Fibroblast of gingiva (primary cell): ENCODE measurements around the gene EXD3.
"Not testable (repeated sequence)": the region's sequence is repeated elsewhere in the genome, so short reads cannot be mapped to it uniquely, and the experiment has no call there.

Experiments
- DNase-seq: peaks from one replicate; pipeline ENCODE4 v3.0.0-alpha.2; 2011; ENCODE audit warnings: low read depth

Gene EXD3

DNA sequence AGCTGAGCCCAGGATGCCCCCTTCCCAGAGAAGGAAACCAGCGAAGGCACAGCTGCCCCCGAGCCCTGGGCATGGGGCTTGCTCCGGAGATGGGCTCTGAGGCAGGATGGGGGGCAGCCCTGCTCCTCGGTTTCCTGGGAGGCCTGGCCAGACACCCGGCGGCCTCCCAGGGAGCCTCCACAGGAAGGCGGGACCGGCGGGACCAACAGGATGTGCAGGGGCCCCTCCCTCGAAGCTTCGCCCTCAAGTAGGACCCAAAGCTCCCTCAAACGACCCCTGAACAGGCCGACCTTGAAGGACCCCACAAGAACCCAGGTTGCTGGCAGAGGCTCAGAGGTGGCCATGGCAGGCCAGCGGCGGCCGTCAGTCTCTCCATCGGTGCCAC, 11.7 kb downstream of the EXD3 start:
- no peak for DNase-seq

DNA sequence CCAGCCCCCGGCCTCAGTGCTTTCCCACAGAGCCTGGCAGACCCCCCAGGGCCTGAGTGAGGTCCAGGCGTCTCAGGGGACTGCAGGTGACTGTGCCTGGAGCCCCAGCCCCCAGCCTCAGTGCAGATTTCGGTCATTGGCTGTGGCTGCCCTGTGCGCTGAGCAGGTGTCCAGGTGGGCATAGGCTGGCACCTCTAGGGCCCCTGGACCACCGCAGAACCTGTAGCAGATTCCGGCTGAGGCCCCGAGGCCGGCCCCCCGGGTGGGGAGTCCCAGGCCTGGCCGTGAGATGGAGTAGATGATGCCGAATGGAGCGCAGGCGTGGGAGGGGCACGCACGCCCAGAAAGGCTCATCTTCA, 12.1 kb downstream of the EXD3 start:
- no peak for DNase-seq

DNA sequence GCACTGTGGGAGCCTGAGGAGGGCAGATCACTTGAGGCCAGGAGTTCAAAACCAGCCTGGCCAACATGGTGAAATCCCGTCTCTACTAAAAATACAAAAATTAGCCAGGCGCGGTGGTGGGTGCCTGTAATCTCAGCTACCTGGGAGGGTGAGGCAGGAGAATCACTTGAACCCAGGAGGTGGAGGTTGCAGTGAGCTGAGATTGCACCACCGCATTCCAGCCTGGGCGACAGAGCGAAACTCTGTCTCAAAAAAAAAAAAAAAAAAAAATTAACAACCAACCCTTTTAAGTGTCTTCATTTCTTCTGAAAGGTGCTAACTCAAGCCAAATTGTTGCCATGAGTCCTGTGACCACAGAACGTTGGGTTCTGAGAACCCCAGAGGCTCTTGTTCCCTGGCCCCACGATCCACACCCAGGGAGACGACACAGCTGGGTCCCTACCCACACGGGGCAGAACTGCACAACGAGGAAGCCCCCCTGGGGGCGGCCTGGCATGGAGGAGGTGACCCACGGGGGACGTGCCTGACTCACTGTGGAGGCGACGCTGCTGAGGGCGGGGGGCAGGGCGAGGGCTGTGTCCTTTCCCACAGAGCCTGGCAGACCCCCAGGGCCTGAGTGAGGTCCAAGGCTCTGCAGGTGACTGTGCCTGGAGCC, 12.6 kb downstream of the EXD3 start:
- not testable (repeated sequence) for DNase-seq

DNA sequence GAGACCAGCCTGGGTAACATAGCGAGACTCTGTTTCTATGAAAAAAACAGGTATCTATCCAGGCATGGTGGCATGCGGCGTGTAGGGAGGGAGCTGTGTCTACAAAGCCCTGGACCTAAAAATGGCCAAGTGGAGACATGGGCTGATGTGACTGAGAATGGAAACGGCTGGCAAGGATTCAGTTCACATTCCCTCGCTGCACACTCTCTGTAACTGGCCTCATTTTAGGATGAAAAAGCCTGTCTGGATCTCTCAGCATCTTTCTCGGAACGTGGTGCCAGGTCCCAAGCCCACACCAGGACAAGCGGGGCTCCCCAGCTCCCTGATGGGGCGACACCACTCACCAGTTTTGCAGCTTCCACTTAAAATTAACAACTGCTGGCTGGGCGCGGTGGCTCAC, 13.4 kb downstream of the EXD3 start:
- DNase-seq = no peak

DNA sequence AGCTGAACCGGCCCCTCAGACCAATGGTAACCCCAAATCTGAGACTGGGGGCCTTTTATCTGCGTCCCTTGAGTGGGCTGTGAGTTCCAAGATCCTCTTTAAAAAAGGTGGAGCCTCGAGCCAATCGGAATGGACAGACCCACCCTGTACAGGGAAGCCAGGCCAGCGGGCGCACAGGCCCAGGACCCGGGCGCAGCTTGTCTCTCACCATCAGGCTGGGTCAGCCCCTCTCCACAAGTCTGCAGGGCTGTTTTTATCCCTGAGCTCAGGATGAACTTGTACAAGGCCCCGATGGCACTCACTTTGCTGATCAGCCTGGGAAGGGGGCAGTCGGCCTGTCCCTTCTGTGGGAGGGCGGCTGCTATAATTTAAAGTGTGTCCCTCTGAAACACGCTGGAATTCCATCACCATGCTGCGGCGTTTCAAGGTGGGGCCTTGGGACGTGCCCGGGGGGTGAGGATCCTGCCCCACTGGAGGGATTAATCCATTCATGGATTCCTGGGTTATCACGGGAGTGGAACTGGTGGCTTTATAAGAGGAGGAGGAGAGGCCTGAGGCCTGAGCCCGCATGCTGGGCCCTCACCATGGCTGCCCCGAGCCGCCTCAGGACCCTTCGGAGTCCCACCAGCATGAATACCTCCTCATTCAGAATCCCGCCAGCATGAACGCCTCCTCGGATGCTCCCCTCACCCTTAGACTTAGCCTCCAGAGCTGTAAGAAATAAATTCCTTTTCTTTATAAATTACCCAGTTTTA, 14.1 kb downstream of the EXD3 start:
- DNase-seq = no peak

DNA sequence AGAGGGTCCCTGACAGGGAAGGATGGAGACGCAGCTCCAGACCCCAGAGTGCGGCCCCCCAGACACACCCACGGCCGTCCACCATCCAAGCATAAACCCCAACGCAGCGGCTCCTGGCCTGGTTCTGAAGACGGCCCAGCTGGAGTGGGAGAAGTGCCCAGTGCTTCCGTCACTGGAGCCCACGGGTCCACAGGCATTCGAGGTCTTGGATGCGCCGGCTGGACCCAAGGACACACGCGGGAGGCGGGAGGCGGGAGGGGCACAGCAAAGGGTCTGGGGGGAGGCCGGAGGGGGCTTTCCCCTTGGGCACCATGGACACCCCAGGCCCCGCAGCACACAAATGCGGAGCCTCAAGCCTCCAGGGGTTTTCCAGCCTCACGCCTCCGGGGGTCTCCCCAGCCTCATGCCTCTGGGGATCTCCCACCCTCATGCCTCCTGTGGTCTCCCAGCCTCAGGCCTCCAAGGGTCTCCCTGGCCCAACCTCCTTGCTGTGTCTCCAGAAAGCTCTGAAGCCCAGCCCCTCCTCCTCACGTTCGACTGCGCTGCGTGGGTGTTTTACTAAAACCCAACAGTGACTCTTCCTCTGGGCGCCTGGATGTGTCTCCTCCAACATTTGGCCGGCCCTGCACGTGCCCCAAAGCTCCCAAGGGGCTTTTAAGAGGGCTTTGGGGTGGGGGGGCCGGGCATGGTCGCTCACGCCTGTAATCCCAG, 15.2 kb downstream of the EXD3 start:
- DNase-seq = no peak

DNA sequence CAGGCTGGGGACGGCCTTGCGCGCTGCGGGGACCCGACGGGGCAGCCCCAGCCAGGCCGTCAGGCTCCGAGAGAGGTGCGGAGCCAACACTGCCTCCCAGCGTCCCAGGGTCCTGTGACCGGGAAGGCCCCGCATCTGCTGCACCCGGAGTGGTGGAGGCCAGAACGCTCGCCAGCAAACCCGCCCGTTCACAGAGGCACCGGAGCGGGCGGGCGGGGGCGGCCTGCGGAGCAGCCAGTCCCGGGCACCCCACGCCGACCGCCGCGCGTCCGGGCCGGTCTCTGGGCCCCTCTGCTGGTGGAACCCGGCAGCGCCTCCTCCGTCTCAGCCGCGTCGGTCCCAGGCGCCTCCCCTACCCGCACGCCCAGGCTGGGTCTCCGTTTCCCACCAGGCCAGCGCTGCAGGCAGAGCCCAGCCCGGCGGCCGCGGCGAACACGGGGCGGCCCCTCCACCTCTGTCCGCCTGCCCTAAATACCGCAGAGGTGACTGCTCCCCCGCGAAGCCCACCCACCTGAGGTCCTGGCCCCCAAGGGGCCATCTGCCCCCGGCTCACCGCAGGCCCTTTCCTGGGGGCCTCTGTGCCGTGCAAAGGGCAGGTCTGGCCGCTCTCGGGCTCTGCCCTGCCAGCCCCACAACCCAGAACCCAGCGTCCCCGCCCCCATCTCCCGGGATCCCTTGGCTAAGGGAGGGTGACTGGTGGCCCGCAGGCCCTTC, 15.9 kb downstream of the EXD3 start:
- peak; percentile 36 for DNase-seq

DNA sequence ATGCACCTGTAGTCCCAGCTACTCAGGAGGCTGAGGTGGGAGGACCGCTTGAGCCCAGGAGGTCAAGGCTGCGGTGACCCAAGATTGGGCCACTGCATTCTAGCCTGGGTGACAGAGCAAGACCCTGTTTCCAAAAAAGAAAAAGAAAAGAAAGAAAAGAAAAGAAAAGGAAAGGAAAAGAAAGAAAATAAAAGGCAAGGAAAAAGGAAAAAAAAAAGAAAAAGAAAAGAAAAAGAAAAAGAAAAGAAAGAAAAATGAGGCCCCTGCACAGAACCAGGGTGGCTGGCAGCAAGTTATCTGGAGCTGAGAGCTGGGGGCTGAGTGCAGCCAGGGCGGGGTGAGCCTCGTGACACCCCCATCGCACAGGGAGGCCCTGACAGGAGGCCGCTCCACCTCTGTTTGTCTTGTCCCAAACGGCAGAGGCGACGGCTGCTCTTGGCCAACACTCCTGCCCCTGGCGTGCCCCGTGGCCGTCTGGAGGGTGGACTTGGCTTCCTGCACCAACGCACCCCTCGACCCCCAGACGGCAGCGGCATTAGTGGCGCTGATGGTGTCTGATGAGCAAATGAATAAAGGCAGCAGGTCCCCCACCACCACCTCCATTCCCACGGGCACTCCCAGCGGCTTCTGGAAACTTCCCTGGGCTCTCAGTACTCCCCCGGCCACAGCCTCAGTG, 16.7 kb downstream of the EXD3 start:
- no peak for DNase-seq

DNA sequence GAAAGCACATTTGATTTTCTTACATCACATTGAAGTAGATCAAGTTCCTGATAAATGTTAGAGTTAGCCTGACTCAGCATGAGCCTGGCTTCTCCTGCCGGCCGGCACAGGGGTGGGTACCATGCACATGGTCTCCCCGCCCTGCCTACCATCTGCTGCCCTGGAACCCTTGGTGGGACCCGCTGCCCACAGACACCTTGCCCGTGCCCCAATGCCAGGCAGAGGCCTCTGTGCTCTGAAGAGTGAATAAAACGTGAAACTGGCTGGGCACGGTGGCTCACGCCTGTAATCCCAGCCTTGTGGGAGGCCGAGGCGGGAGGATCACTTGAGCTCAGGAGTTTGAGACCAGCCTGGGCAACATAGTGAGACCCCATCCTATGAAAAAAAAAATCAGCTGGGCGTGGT, 17.3 kb downstream of the EXD3 start:
- no peak for DNase-seq

DNA sequence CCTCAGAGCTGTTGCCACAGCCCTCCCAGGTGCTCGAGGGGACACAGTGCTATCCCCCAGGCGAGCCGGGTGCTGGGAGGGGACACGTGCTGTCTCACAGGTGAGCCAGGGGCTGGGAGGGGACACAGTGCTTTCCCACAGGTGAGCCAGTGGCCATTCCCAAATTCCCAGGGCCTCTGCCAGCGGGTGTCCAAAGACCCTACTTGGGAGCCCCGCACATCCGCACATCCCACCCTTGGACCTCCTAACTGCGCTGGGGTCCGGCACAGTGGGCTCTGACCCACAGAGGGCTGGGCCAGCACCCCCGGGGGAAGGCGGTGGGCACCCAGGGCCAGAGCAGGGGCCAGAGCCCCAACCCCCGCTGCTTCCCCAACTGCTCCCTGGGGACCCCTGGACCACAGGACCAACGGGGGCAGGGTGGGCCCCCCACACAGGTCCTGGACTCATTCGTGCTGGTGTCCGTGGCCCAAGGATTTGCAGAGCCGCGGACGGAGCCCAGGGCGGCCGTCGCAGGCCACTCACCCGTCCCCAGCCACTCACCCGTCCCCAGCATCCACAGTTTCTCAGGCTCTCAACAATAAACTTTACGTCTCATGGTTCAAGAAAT, 17.9 kb downstream of the EXD3 start:
- DNase-seq = no peak

DNA sequence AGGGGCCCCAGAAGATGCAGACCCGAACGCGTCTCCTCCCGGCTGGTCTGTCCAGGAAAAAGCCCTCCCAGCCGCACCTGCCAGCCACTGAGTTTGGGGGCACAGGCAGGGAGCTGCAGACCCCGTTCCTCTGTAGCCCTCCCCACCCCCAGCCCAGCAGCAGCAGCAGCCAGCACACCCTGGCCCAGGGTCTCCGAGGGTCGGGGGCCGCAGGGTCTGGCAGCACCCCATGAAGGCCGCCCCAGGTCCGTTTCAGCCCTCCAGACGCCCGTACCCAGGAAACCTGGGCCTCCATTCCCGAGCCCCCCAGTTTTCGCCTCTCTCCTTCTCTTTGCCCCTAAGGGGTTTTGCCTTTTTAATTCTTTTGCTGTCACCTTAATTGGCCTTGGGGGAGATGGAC, 19.7 kb downstream of the EXD3 start:
- DNase-seq = no peak

DNA sequence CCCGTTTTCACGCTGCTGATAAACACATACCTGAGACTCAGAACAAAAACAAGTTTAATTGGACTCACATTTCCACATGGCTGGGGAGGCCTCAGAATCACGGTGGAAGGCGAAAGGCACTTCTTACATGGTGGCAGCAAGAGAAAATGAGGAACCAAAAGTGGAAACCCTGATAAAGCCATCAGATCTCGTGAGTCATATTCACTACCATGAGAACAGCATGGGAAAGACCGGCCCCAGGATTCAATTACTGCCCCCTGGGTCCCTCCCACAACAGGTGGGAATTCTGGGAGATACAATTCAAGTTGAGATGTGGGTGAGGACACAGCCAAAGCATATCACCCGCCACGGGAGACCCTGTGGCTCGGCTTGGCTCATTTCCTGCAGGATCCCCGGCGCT, 20.2 kb downstream of the EXD3 start:
- no peak for DNase-seq

DNA sequence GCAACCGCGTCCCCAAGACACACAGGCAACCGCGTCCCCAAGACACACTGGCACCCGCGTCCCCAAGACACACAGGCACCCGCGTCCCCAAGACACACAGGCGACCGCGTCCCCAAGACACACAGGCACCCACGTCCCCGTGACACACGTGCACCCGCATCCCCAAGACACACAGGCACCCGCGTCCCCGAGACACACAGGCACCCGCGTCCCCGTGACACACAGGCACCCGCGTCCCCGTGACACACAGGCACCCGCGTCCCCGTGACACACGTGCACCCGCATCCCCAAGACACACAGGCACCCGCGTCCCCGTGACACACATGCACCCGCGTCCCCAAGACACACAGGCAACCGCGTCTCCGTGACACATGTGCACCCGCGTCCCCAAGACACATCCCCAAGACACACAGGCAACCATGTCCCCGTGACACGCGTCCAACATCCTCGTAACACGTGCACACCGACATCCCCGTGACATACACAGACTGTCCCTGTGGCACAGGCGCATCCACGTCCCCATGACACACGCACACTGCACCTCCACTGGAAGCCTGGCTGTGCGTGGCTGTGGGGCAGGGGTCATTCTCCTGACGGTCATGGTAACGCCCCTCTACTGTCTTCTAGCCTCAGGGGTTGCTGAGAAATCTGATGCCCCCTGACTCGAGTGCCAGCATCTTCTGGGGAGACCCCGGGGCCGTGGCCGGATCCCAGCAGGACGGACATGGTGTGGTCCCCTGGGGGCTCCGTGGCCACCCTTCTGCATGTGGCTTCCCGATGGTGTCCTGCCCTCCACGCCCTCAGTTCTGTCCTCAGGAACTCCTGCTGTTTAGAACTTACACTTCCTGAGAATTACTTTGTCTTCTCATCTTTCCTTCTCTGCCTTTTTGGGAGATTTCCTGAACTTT, 24.1 kb downstream of the EXD3 start:
- DNase-seq = no peak

DNA sequence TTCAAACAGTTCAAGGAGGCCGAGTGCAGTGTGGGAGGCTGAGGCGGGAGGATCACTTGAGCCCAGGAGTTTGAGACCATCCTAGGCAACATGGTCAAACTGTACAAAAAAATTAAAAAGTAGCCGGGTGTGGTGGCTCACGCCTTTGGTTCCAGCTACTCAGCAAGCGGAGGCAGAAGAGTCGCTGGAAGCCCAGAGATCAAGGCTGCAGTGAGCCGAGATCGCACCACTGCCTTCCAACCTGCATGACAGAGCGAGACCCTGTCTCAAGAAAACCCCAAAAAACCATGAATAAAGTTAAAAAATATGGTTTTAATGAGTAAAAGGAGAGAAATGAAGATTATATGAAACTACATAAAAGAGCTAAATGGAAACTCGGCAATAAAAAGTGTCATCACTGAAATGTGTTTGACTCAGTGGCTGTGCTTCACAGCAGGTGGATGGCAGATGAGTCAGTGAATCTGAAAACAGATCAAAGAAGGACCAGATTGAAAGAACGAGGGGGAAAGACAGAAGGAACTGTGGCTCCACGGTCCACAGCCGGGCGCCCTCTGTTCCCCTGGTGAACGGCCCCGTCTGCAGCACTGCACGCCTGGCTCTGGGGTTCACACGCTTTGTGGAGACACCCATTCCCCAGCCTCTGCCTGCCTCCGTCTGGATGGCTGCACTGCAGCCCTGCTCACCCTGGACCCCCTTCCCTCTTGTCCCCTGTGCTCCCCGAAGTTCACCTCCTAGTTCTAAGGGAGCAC, 25.1 kb downstream of the EXD3 start:
- DNase-seq = no peak

DNA sequence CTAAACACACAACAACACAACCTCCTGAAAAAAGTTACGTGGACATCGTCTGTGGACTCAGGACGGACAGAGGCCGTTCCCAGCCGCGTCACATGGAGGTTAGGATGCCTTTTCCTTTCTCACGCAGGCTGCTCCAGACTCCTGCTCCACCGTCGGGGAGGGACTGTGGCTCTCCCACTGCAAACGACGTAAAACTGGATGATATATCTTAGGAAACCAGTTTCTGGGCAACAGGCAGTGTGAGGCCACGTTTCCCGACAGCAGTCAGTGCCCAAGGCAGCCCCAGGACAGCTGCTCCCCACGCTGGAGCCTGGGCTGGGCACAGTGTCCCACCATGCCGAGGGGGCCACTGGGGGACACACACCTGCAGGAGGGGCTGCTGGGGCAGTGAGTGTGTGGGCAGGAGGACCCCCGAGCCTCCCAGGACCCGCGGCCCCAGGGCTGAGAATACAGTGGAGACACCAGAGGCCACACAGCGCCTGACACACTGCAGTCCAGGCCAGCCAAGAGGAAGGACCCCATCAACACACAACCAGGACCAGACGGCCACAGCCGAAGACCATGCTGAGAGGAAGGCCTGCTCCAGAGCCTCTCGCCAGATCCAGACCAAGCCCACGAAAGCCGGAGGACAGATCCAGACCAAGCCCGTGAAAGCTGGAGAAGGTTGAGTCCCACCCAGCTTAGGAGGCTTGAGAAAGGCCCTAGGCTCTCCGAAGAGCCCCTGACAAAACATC, 26.2 kb downstream of the EXD3 start:
- DNase-seq = no peak

DNA sequence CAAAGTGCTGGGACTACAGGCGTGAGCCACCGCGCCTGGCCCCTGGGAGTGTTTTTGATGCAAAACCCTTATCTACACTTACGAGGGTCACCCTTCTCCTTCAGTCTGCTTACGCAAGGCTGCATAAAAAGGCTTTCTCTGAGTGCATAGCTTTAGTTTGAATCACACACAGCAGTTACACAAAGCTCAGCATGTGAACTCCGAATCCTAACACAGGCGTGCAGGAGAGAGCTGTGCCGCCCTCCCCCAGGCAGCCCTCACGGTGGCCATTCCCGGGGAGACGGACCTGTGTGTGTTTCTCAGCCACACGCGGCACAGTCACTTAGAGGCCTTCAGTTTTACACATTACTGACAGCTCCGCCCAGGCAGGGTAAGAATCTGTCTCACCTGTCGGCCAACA, 26.7 kb downstream of the EXD3 start:
- peak; percentile 25 for DNase-seq

DNA sequence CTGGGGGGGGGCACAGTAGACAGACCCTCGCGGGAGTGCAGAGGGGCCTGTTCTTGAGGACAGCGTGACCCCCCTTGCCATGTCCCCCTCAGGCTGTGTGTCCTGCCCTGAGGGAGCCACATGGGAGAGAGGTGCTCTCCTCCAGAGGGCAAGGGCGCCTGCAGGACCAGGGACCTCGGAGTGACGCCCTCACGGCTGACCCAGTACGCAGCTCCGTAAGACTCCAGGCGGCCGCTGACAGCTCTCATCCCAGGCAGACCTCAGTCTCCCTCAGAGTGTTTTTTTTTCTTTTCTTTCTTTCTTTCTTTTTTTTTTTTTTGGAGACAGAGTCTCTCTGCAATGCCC, 27.3 kb downstream of the EXD3 start:
- DNase-seq = no peak

DNA sequence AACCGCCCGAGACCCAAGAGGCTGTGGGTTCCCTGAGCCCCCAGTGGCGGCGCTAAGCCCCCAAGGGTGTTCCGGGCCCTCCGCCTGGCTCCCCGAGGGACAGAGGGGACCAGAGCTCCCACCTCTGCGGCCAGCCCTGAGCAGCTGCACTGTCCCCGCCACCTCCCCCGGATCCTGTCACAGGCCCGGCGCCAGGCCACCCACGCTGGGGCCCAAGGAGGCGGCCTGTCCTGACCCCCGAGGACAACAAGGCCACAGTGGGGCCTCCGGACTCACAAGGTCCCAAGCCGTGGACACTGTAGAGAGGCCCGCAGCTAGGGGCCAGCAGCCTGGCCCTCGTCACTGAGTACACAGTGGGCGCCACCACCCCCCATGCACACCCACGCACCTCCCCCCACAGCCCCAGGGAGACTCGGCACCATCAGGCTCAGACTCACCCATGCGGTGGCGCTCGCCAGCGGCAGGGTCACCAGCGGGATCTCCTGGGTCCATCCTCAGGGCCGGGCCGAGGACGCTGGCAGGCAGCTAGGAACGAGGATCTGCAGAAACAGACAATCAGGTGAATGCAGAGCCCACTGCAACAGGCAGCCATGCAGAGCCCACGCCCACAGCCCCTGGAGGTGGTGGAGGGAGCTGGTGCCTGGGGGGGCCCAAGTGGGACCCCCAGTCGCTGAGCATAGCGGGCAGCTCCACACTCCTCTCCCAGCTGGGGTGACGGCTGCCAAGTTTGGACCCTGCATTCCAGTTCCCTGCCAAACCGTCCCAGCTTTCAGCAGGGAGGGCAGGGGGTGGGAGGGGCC, 27.9 kb downstream of the EXD3 start:
- no peak for DNase-seq
